A549 (cell line): Measurements from ENCODE around the gene C16orf92. TPM values are rescaled to one million over a fixed set of nuclear protein-coding genes. Genes with fewer than 3 reads are reported as not detected.

Source experiments
- ATAC-seq, 2 experiments: fragments of 200-7000 bp in 1 of 2; fragments of >200 bp in 1 of 2; cut with Nextera tagmentation in 1 of 2; cut with Tn5 transposase in 1 of 2; 3 replicates each; pipeline versions ENCODE4 v1.8.0 to v1.9.1; 2018 to 2020; ENCODE audit warnings: mild to moderate bottlenecking in 1 of 2, moderate library complexity in 1 of 2
- CTCF ChIA-PET: fragments of 300-600 bp; sonication (Branson Sonifier 250); formaldehyde crosslinking; extraction: SDS; loops from one replicate; lab custom pipeline; 2021; ENCODE audit warnings: antibody characterized with exemption, inconsistent platforms; lab: Yijun Ruan, JAX
- POLR2A ChIA-PET: fragments of 350-600 bp; formaldehyde crosslinking; extraction: SDS; loops from one replicate; lab custom pipeline; 2021; ENCODE audit warnings: antibody characterized with exemption, inconsistent platforms; lab: Yijun Ruan, JAX
- DNase-seq, 2 experiments: peaks; one replicate each; pipeline versions ENCODE4 v3.0.0 to v3.0.0-alpha.2; 2011 to 2016; ENCODE audit warnings: low read depth in 1 of 2, low spot score in 1 of 2
- FAIRE-seq: peaks from 2 replicates; lab custom pipeline; 2011; peaks lifted over from hg19 to GRCh38; lab: Jason Lieb, UNC
- H3K27ac ChIP-seq, 2 experiments: fragments of >200 bp; sonication (Bioruptor Twin); formaldehyde crosslinking; 3 replicates each; pipeline ENCODE4 v1.5.1; 2016 to 2017
- H3K4me1 ChIP-seq: fragments of >200 bp; sonication (Bioruptor Twin); formaldehyde crosslinking; 3 replicates; pipeline ENCODE4 v1.6.1; 2016
- H3K4me2 ChIP-seq: fragments of >200 bp; sonication (Bioruptor Twin); formaldehyde crosslinking; 3 replicates; pipeline ENCODE4 v1.6.1; 2016
- H3K4me3 ChIP-seq: fragments of >200 bp; sonication (Bioruptor Twin); formaldehyde crosslinking; 3 replicates; pipeline ENCODE4 v1.5.1; 2016
- H3K9me3 ChIP-seq: fragments of >200 bp; sonication (Bioruptor Twin); formaldehyde crosslinking; 3 replicates; pipeline ENCODE4 v1.6.1; 2016
- BHLHE40 ChIP-seq: IDR thresholded peaks from 2 replicates; pipeline ENCODE4 v1.6.1; 2012; ENCODE audit warnings: low read depth, low read length, inconsistent platforms
- CBX2 ChIP-seq: fragments of 200-600 bp; sonication (generic); IDR thresholded peaks from 2 replicates; pipeline ENCODE4 v1.6.1; 2016; ENCODE audit warnings: low read depth, mild to moderate bottlenecking, borderline replicate concordance
- CBX8 ChIP-seq: fragments of 200-600 bp; sonication (generic); IDR thresholded peaks from 2 replicates; pipeline ENCODE4 v1.6.1; 2016
- CHD2 ChIP-seq: fragments of 150-350 bp; IDR thresholded peaks from 2 replicates; pipeline ENCODE4 v1.6.1; 2014; ENCODE audit warnings: low read length; ENCODE audit not compliant: partially characterized antibody
- EHF ChIP-seq: fragments of 250-450 bp; sonication (Bioruptor Pico); IDR thresholded peaks from 2 replicates; pipeline ENCODE4 v1.5.0; 2020; ENCODE audit warnings: mild to moderate bottlenecking
- EHMT2 ChIP-seq: fragments of 200-600 bp; sonication (generic); IDR thresholded peaks from 2 replicates; pipeline ENCODE4 v1.6.1; 2016; ENCODE audit warnings: antibody characterized with exemption, low read depth, mild to moderate bottlenecking, moderate library complexity
- FOSL2 ChIP-seq, 2 experiments: fragments of 450-650 bp in 1 of 2; fragments of >200 bp in 1 of 2; sonication (Bioruptor Twin) in 1 of 2; formaldehyde crosslinking; IDR thresholded peaks; 2 replicates each; pipeline versions ENCODE4 v1.5.0 to v1.6.1; 2016 to 2020; ENCODE audit warnings: mild to moderate bottlenecking in 1 of 2, moderate library complexity in 1 of 2
- FOXS1 ChIP-seq: fragments of 250-450 bp; sonication (Bioruptor Pico); IDR thresholded peaks from 2 replicates; pipeline ENCODE4 v1.5.0; 2020; ENCODE audit warnings: mild to moderate bottlenecking, moderate library complexity
- GATA3 ChIP-seq: IDR thresholded peaks from 2 replicates; pipeline ENCODE4 v1.6.1; 2012; ENCODE audit warnings: borderline replicate concordance
- HDAC2 ChIP-seq: fragments of 200-600 bp; sonication (generic); IDR thresholded peaks from 2 replicates; pipeline ENCODE4 v1.6.1; 2016
- HEYL ChIP-seq: fragments of 250-450 bp; sonication (Bioruptor Pico); IDR thresholded peaks from 2 replicates; pipeline ENCODE4 v1.8.0; 2021; ENCODE audit warnings: mild to moderate bottlenecking, moderate library complexity
- HOXB5 ChIP-seq: fragments of 250-450 bp; sonication (Bioruptor Pico); IDR thresholded peaks from 2 replicates; pipeline ENCODE4 v1.5.0; 2020; ENCODE audit warnings: mild to moderate bottlenecking, moderate library complexity
- JUNB ChIP-seq: fragments of >200 bp; sonication (Bioruptor Twin); formaldehyde crosslinking; IDR thresholded peaks from 2 replicates; pipeline ENCODE4 v1.6.1; 2016
- KDM1A ChIP-seq: fragments of 200-600 bp; sonication (generic); IDR thresholded peaks from 2 replicates; pipeline ENCODE4 v1.6.1; 2016; ENCODE audit warnings: low read depth, mild to moderate bottlenecking
- MAFK ChIP-seq: fragments of 450-650 bp; IDR thresholded peaks from 2 replicates; pipeline ENCODE4 v1.6.1; 2014; ENCODE audit not compliant: partially characterized antibody
- MYC ChIP-seq: IDR thresholded peaks from 2 replicates; pipeline ENCODE4 v1.6.1; 2012; ENCODE audit warnings: mild to moderate bottlenecking, inconsistent platforms, low read length, improper control_type of control experiment, borderline replicate concordance
- NPAS2 ChIP-seq: fragments of 250-450 bp; sonication (Bioruptor Pico); IDR thresholded peaks from 2 replicates; pipeline ENCODE4 v1.8.0; 2022; ENCODE audit warnings: mild to moderate bottlenecking, moderate library complexity, borderline replicate concordance
- NR3C1 ChIP-seq: fragments of >200 bp; sonication (Bioruptor Twin); formaldehyde crosslinking; IDR thresholded peaks from 3 replicates; pipeline ENCODE4 v1.6.1; 2017
- POLR2A ChIP-seq: IDR thresholded peaks from 2 replicates; pipeline ENCODE4 v1.6.1; 2012; ENCODE audit warnings: mild to moderate bottlenecking, low read length
- POLR2AphosphoS2 ChIP-seq: conservative IDR thresholded peaks from 2 replicates; pipeline ENCODE4 v1.6.1; 2012; ENCODE audit warnings: low read length, improper control_type of control experiment, inconsistent platforms
- RARB ChIP-seq: fragments of 250-450 bp; sonication (Bioruptor Pico); IDR thresholded peaks from 2 replicates; pipeline ENCODE4 v1.8.0; 2021; ENCODE audit warnings: mild to moderate bottlenecking, moderate library complexity
- RCOR1 ChIP-seq: fragments of 150-350 bp; IDR thresholded peaks from 2 replicates; pipeline ENCODE4 v1.6.1; 2014; ENCODE audit warnings: antibody characterized with exemption, low read length, low read depth
- RFX5 ChIP-seq: fragments of 450-650 bp; IDR thresholded peaks from 2 replicates; pipeline ENCODE4 v1.7.1; 2014; ENCODE audit warnings: antibody characterized with exemption, mild to moderate bottlenecking, moderate library complexity
- RNF2 ChIP-seq: fragments of 200-600 bp; sonication (generic); IDR thresholded peaks from 2 replicates; pipeline ENCODE4 v1.6.1; 2016; ENCODE audit warnings: low read depth, mild to moderate bottlenecking, antibody characterized with exemption, moderate library complexity, borderline replicate concordance
- SMC3 ChIP-seq: fragments of >200 bp; sonication (Bioruptor Twin); formaldehyde crosslinking; IDR thresholded peaks from 3 replicates; pipeline ENCODE4 v1.6.1; 2018; ENCODE audit warnings: inconsistent platforms
- SREBF2 ChIP-seq: fragments of 450-650 bp; IDR thresholded peaks from 2 replicates; pipeline ENCODE4 v1.6.1; 2014; ENCODE audit warnings: mild to moderate bottlenecking, moderate library complexity
- ZC3H11A ChIP-seq: fragments of 450-650 bp; IDR thresholded peaks from 2 replicates; pipeline ENCODE4 v1.6.1; 2014; ENCODE audit warnings: antibody characterized with exemption, mild to moderate bottlenecking
- ZFP36 ChIP-seq: fragments of 450-650 bp; IDR thresholded peaks from 2 replicates; pipeline ENCODE4 v1.6.1; 2014; ENCODE audit warnings: borderline replicate concordance; ENCODE audit not compliant: partially characterized antibody
- ZNF302 ChIP-seq: fragments of 250-450 bp; sonication (Bioruptor Pico); IDR thresholded peaks from 2 replicates; pipeline ENCODE4 v1.9.0; 2021; ENCODE audit warnings: inconsistent platforms, mild to moderate bottlenecking, moderate library complexity
- ZSCAN20 ChIP-seq: fragments of 250-450 bp; sonication (Bioruptor Pico); IDR thresholded peaks from 2 replicates; pipeline ENCODE4 v1.8.0; 2022; ENCODE audit warnings: mild to moderate bottlenecking, moderate library complexity
- WGBS: methylation state at CpG from one replicate; pipeline ENCODE4 v1.1.6; 2017; ENCODE audit errors: missing lambda C conversion rate; 5-methylcytosine and 5-hydroxymethylcytosine counted together
- polyA plus RNA-seq, 4 experiments: library from polyadenylated mRNA; depleted of rRNA in 3 of 4; stranded (reverse); fragments of >200 nt; fragmentation: RNase III in 1 of 4; extraction: RNeasy Plus Mini Kit Qiagen cat#74134 plus additional on column Dnase treatment in 1 of 4; gene quantifications; 2 replicates in 3 of 4; 3 replicates in 1 of 4; pipeline ENCODE4 v1.2.3, GENCODE V29; 2011 to 2017
- TF ChIP-seq, protein P1 (sequence below): IDR thresholded peaks from 2 replicates; pipeline ENCODE4 v1.6.1; 2012
- TF ChIP-seq, protein P2 (sequence below): fragments of >200 bp; sonication (Bioruptor Twin); formaldehyde crosslinking; IDR thresholded peaks from 2 replicates; pipeline ENCODE4 v1.6.1; 2016
- TF ChIP-seq, protein P3 (sequence below): fragments of 150-350 bp; IDR thresholded peaks from 2 replicates; pipeline ENCODE4 v1.6.1; 2014; ENCODE audit warnings: low read depth, mild to moderate bottlenecking, low read length
- TF ChIP-seq, protein P4 (sequence below): fragments of 250-450 bp; sonication (Bioruptor Pico); IDR thresholded peaks from 2 replicates; pipeline ENCODE4 v1.5.0; 2020; ENCODE audit warnings: low read depth, mild to moderate bottlenecking, moderate library complexity
- TF ChIP-seq, protein P5 (sequence below): fragments of >200 bp; sonication (Bioruptor Twin); formaldehyde crosslinking; IDR thresholded peaks from 3 replicates; pipeline ENCODE4 v1.5.1; 2016
- TF ChIP-seq, protein P6 (sequence below): fragments of 250-450 bp; sonication (Bioruptor Pico); IDR thresholded peaks from 2 replicates; pipeline ENCODE4 v1.5.0; 2021; ENCODE audit warnings: mild to moderate bottlenecking, moderate library complexity, borderline replicate concordance

C16orf92 gene
- polyA plus RNA-seq, 2 of the 4 experiments (the other 2 are of a cell fraction): not detected

DNA sequence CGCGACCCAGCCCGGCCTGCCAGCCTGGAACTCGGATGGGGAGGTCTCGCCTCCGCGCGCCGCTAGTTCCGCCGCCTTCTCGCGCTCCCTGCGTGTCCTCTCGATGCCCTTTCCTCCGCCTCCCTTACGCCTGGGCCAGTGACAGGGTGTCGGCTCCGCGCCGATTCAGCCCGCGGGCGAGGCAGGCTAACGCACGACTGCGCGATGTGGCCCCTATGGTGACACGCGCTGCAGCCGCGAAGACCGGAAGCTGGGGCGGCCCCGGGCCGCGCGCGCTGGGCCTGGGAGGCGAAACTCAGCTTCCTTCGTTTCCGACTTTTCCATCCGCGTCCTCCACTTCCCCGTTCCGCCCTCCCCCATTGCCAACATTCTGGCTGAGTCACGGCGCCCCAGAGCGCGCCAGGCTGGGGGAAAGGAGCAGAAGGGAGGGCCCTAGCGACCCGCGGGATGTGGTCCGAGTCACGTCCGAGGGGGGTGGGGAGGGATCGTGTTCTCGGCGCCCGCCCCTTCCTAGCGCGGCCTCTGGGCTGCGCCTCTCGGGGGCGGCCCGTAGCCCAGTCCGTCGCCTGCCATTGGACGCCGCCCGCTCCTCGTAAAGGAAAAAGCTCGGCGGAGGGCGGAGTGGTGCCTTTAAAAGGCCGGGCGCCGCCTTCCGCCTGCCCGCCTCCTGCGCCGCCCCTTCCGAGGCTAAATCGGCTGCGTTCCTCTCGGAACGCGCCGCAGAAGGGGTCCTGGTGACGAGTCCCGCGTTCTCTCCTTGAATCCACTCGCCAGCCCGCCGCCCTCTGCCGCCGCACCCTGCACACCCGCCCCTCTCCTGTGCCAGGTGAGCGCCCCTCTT is 42.3 kb downstream of the C16orf92 start, which contains the start of gene ALDOA:
Gene ALDOA, plus strand, starts transcription at position 659 of the 841 bp plus-strand sequence. CDS start 1,138 bp downstream, outside the sequence.
- peak; percentile 78 to 89 for ATAC-seq
- Histone ChIP-seq H3K4me1 (peaks cover 34% of the 10 kb centered on the region), H3K27ac (peak within 1 kb of the TSS; percentile 96 to 97), H3K4me3 (peak within 1 kb of the TSS; percentile 73), H3K9me3 (no peaks in the 10 kb centered on the region), H3K4me2 (peak within 1 kb of the TSS; percentile 97)
- POLR2A ChIA-PET: interaction anchor here (0.5 to 3.5 kb wide), 24 partner anchors 9 to 1094 kb away, joined by 3 to 67 read pairs (median 4); partner anchors contain the start of genes ASPHD1, CORO1A, KIF22 and PAGR1
- no peak for FAIRE-seq
- peak; percentile 86 to 98 for DNase-seq
- CTCF ChIA-PET: interaction anchor here (0.5 to 9.9 kb wide), 6 partner anchors 11 to 342 kb away, joined by 3 to 119 read pairs (median 30); partner anchors contain the start of genes PPP4C, TBX6 and TLCD3B
- 1% methylated on average over 58 of the region's 99 CpGs for WGBS
- TF ChIP-seq RARB (CRISPR knock-in tag): peak; percentile 88
- TF ChIP-seq MAFK: peak; percentile 91
- no peak for TF ChIP-seq ZFP36
- TF ChIP-seq SMC3: no peak
- TF ChIP-seq FOSL2 (IDR thresholded peaks at IDR 0.05): no peak
- TF ChIP-seq FOSL2 (CRISPR knock-in tag; IDR thresholded peaks at IDR 0.05): peak; percentile 94
- TF ChIP-seq ZC3H11A: no peak
- TF ChIP-seq, protein P1, sequence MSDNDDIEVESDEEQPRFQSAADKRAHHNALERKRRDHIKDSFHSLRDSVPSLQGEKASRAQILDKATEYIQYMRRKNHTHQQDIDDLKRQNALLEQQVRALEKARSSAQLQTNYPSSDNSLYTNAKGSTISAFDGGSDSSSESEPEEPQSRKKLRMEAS: peak; percentile 97
- TF ChIP-seq NR3C1: no peak
- TF ChIP-seq NPAS2 (CRISPR knock-in tag): no peak
- no peak for TF ChIP-seq BHLHE40
- peak; percentile 63; the same call in 1 of the 2 replicates for TF ChIP-seq RNF2
- no peak for TF ChIP-seq EHMT2
- TF ChIP-seq ZNF302: no peak
- TF ChIP-seq, protein P2, sequence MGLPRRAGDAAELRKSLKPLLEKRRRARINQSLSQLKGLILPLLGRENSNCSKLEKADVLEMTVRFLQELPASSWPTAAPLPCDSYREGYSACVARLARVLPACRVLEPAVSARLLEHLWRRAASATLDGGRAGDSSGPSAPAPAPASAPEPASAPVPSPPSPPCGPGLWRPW: no peak
- TF ChIP-seq MYC: peak; percentile 16; the same call in 1 of the 2 replicates
- no peak for TF ChIP-seq POLR2AphosphoS2
- peak; percentile 77; the same call in 1 of the 2 replicates for TF ChIP-seq HOXB5 (CRISPR knock-in tag)
- TF ChIP-seq, protein P3, sequence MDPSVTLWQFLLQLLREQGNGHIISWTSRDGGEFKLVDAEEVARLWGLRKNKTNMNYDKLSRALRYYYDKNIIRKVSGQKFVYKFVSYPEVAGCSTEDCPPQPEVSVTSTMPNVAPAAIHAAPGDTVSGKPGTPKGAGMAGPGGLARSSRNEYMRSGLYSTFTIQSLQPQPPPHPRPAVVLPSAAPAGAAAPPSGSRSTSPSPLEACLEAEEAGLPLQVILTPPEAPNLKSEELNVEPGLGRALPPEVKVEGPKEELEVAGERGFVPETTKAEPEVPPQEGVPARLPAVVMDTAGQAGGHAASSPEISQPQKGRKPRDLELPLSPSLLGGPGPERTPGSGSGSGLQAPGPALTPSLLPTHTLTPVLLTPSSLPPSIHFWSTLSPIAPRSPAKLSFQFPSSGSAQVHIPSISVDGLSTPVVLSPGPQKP: no peak
- no peak for TF ChIP-seq JUNB
- TF ChIP-seq EHF (CRISPR knock-in tag): peak; percentile 76
- no peak; the same call in 1 of the 2 replicates for TF ChIP-seq RFX5
- TF ChIP-seq, protein P4, sequence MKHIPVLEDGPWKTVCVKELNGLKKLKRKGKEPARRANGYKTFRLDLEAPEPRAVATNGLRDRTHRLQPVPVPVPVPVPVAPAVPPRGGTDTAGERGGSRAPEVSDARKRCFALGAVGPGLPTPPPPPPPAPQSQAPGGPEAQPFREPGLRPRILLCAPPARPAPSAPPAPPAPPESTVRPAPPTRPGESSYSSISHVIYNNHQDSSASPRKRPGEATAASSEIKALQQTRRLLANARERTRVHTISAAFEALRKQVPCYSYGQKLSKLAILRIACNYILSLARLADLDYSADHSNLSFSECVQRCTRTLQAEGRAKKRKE (CRISPR knock-in tag): peak; percentile 85
- TF ChIP-seq CHD2: no peak
- TF ChIP-seq, protein P5, sequence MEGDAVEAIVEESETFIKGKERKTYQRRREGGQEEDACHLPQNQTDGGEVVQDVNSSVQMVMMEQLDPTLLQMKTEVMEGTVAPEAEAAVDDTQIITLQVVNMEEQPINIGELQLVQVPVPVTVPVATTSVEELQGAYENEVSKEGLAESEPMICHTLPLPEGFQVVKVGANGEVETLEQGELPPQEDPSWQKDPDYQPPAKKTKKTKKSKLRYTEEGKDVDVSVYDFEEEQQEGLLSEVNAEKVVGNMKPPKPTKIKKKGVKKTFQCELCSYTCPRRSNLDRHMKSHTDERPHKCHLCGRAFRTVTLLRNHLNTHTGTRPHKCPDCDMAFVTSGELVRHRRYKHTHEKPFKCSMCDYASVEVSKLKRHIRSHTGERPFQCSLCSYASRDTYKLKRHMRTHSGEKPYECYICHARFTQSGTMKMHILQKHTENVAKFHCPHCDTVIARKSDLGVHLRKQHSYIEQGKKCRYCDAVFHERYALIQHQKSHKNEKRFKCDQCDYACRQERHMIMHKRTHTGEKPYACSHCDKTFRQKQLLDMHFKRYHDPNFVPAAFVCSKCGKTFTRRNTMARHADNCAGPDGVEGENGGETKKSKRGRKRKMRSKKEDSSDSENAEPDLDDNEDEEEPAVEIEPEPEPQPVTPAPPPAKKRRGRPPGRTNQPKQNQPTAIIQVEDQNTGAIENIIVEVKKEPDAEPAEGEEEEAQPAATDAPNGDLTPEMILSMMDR: no peak
- TF ChIP-seq, protein P6, sequence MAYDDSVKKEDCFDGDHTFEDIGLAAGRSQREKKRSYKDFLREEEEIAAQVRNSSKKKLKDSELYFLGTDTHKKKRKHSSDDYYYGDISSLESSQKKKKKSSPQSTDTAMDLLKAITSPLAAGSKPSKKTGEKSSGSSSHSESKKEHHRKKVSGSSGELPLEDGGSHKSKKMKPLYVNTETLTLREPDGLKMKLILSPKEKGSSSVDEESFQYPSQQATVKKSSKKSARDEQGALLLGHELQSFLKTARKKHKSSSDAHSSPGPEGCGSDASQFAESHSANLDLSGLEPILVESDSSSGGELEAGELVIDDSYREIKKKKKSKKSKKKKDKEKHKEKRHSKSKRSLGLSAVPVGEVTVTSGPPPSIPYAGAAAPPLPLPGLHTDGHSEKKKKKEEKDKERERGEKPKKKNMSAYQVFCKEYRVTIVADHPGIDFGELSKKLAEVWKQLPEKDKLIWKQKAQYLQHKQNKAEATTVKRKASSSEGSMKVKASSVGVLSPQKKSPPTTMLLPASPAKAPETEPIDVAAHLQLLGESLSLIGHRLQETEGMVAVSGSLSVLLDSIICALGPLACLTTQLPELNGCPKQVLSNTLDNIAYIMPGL (CRISPR knock-in tag): 0 out of 2 replicates have a peak, but pooled peaks have one; percentile 5
- no peak for TF ChIP-seq HEYL (CRISPR knock-in tag)
- TF ChIP-seq CBX2: no peak
- no peak for TF ChIP-seq CBX8
- no peak for TF ChIP-seq RCOR1
- TF ChIP-seq ZSCAN20 (CRISPR knock-in tag): no peak
- peak; percentile 95 for TF ChIP-seq POLR2A
- TF ChIP-seq KDM1A: no peak
- no peak for TF ChIP-seq HDAC2
- peak; percentile 29; the same call in 1 of the 2 replicates for TF ChIP-seq GATA3
- TF ChIP-seq FOXS1 (CRISPR knock-in tag): no peak; the same call in 1 of the 2 replicates
- TF ChIP-seq SREBF2: no peak
